Measurements from ENCODE around the gene MRC2. TPM values are rescaled to one million over a fixed set of nuclear protein-coding genes. Genes with fewer than 3 reads are reported as not detected.

The MRC2 gene
- total RNA-seq, 1 experiment from 2014 or later = 34.3 TPM

DNA sequence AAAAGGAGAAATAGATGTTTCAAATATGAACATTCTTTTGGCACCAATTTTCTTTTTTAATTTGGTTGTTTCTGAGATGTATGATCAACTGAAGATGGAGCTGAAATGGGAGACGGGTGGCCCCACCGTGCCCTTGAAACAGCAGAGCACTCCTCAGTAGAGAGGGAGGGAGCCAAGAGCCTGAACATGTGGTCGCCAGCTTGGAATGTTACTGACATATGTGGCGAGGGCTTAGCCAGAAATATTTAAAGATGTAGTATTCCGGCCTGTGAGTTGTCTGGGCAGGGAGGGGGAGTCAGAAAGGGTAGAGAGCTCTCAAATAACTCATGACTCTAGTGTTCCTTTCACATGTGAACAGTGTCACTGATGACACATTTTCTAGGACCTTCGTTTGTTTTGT lies 13.3 kb upstream of the MRC2 start:
- intact Hi-C loops (cut with micrococcal nuclease; ENCODE audit: unreplicated experiment) = no loop called here
- H3K36me3 ChIP-seq (ENCODE audit: insufficient read depth, low read length, poor library complexity, severe bottlenecking) = peaks cover 14% of the 10 kb centered on the region
- no peak overlapping the region for H3K4me3 ChIP-seq (ENCODE audit: low read depth, low read length, poor library complexity, severe bottlenecking)
- CTCF ChIA-PET = no interaction called here
- no peaks in the 10 kb centered on the region for H3K9me3 ChIP-seq (ENCODE audit: low read depth, low read length, poor library complexity, severe bottlenecking)
- POLR2A ChIA-PET (ENCODE audit: low non-redundant PET) = no interaction called here
- H3K27me3 ChIP-seq (replicated peaks; ENCODE audit: insufficient read depth, low read depth, low read length, poor library complexity) = no peaks in the 10 kb centered on the region
- H3K4me1 ChIP-seq (ENCODE audit: insufficient read depth, low read length, poor library complexity, severe bottlenecking) = no peaks in the 10 kb centered on the region
- DNase-seq (ENCODE audit: low spot score) = no peak
- TF ChIP-seq, protein P1, sequence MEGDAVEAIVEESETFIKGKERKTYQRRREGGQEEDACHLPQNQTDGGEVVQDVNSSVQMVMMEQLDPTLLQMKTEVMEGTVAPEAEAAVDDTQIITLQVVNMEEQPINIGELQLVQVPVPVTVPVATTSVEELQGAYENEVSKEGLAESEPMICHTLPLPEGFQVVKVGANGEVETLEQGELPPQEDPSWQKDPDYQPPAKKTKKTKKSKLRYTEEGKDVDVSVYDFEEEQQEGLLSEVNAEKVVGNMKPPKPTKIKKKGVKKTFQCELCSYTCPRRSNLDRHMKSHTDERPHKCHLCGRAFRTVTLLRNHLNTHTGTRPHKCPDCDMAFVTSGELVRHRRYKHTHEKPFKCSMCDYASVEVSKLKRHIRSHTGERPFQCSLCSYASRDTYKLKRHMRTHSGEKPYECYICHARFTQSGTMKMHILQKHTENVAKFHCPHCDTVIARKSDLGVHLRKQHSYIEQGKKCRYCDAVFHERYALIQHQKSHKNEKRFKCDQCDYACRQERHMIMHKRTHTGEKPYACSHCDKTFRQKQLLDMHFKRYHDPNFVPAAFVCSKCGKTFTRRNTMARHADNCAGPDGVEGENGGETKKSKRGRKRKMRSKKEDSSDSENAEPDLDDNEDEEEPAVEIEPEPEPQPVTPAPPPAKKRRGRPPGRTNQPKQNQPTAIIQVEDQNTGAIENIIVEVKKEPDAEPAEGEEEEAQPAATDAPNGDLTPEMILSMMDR (conservative IDR thresholded peaks at IDR 0.05; ENCODE audit: low read depth, low read length) = no peak
- TF ChIP-seq EZH2 (IDR thresholded peaks at IDR 0.05; ENCODE audit: borderline replicate concordance, low read depth, low read length, poor library complexity, severe bottlenecking) = no peak
- no peak overlapping the region for H3K27ac ChIP-seq (ENCODE audit: low read depth, low read length, poor library complexity, severe bottlenecking)
- no TSS peak for BruUV-seq (replicated peaks)

DNA sequence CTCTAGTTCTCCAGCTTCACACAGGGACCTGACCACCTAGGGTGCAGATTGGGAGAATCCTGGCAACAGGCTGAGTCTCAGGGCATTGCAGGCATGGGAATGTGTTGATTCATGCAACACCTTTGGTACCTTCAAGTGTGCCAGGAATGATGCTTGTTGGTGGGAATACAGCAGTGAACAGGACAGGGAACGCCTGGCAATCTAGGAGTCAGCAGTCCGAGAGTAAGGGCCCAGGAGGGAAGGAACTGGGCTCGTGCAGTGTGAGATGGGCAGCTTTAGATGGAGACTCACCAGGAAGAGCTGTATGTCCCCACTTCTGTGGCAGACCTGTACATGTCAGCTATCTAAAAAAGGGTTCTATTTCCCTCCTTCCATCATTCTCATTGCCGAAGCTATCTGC lies 12.0 kb upstream of the MRC2 start:
- Histone ChIP-seq H3K27me3 (replicated peaks; ENCODE audit: insufficient read depth, low read depth, low read length, poor library complexity) (no peaks in the 10 kb centered on the region), H3K4me3 (ENCODE audit: low read depth, low read length, poor library complexity, severe bottlenecking) (no peak overlapping the region), H3K27ac (ENCODE audit: low read depth, low read length, poor library complexity, severe bottlenecking) (no peak overlapping the region), H3K36me3 (ENCODE audit: insufficient read depth, low read length, poor library complexity, severe bottlenecking) (peaks cover 11% of the 10 kb centered on the region), H3K4me1 (ENCODE audit: insufficient read depth, low read length, poor library complexity, severe bottlenecking) (no peaks in the 10 kb centered on the region), H3K9me3 (ENCODE audit: low read depth, low read length, poor library complexity, severe bottlenecking) (no peaks in the 10 kb centered on the region)
- intact Hi-C loops (cut with micrococcal nuclease; ENCODE audit: unreplicated experiment) = no loop called here
- BruUV-seq (replicated peaks) = no TSS peak
- no peak for TF ChIP-seq EZH2 (IDR thresholded peaks at IDR 0.05; ENCODE audit: borderline replicate concordance, low read depth, low read length, poor library complexity, severe bottlenecking)
- TF ChIP-seq, protein P1 (conservative IDR thresholded peaks at IDR 0.05; ENCODE audit: low read depth, low read length) = no peak
- ChIA-PET CTCF (no interaction called here), POLR2A (ENCODE audit: low non-redundant PET) (interaction anchor here (0.6 kb wide), 1 partner anchor 13 kb away, joined by 5 read pairs; no protein-coding TSS in a partner anchor)
- DNase-seq (ENCODE audit: low spot score) = no peak

- POLR2A ChIA-PET (ENCODE audit: low non-redundant PET) = no interaction called here
- H3K27ac ChIP-seq (ENCODE audit: low read depth, low read length, poor library complexity, severe bottlenecking) = no peak overlapping the region
- intact Hi-C loops (cut with micrococcal nuclease; ENCODE audit: unreplicated experiment) = no loop called here
- no peaks in the 10 kb centered on the region for H3K9me3 ChIP-seq (ENCODE audit: low read depth, low read length, poor library complexity, severe bottlenecking)
- CTCF ChIA-PET = no interaction called here
- H3K4me1 ChIP-seq (ENCODE audit: insufficient read depth, low read length, poor library complexity, severe bottlenecking) = no peaks in the 10 kb centered on the region
- H3K36me3 ChIP-seq (ENCODE audit: insufficient read depth, low read length, poor library complexity, severe bottlenecking) = peaks cover under 1% of the 10 kb centered on the region
- TF ChIP-seq, protein P1 (conservative IDR thresholded peaks at IDR 0.05; ENCODE audit: low read depth, low read length) = no peak
- TF ChIP-seq EZH2 (IDR thresholded peaks at IDR 0.05; ENCODE audit: borderline replicate concordance, low read depth, low read length, poor library complexity, severe bottlenecking) = no peak
- no peaks in the 10 kb centered on the region for H3K27me3 ChIP-seq (replicated peaks; ENCODE audit: insufficient read depth, low read depth, low read length, poor library complexity)
- no peak overlapping the region for H3K4me3 ChIP-seq (ENCODE audit: low read depth, low read length, poor library complexity, severe bottlenecking)
- no peak for DNase-seq (ENCODE audit: low spot score)
- BruUV-seq (replicated peaks) = no TSS peak
Measured at GRCh38 chr17:62616993-62617893, 10.2 kb upstream of the MRC2 start.
